ENCODE data around the gene HPCAL1. TPM values are rescaled to one million over a fixed set of nuclear protein-coding genes. Genes with fewer than 3 reads are reported as not detected.
"Not testable (repeated sequence)": the region's sequence is repeated elsewhere in the genome, so short reads cannot be mapped to it uniquely, and the experiment has no call there.

The HPCAL1 gene
- total and polyA plus RNA-seq, 9 donors = 18.8 to 51.0 (median 30.1) TPM

- 60% methylated on average over 2 of the region's 9 CpGs for WGBS (ENCODE audit: insufficient coverage)
- no peaks in the 10 kb centered on the region for H3K27me3 ChIP-seq (ENCODE audit: control insufficient read depth, insufficient read depth, low read length)
- H3K36me3 ChIP-seq (ENCODE audit: control insufficient read depth, insufficient read depth, low read length) = peaks cover 34% of the 10 kb centered on the region
- H3K4me3 ChIP-seq (ENCODE audit: low read length) = no peak overlapping the region
- no peak overlapping the region for H3K27ac ChIP-seq (ENCODE audit: low read length)
- H3K4me1 ChIP-seq (ENCODE audit: control insufficient read depth, insufficient read depth, low read length) = peaks cover 14% of the 10 kb centered on the region
- DNase-seq = no peak
- H3K9me3 ChIP-seq (replicated peaks; ENCODE audit: control insufficient read depth, low read depth, low read length) = no peaks in the 10 kb centered on the region
These were observed 135.1 kb downstream of the HPCAL1 start for GRCh38 chr2:10437806-10438205.

- no peak overlapping the region for H3K4me3 ChIP-seq (ENCODE audit: low read length)
- no peak overlapping the region for H3K27ac ChIP-seq (ENCODE audit: low read length)
- 75% methylated on average over 13 of the region's 14 CpGs for WGBS (ENCODE audit: insufficient coverage)
- H3K27me3 ChIP-seq (ENCODE audit: control insufficient read depth, insufficient read depth, low read length) = no peaks in the 10 kb centered on the region
- H3K9me3 ChIP-seq (replicated peaks; ENCODE audit: control insufficient read depth, low read depth, low read length) = no peaks in the 10 kb centered on the region
- H3K36me3 ChIP-seq (ENCODE audit: control insufficient read depth, insufficient read depth, low read length) = peaks cover 43% of the 10 kb centered on the region
- peaks cover 13% of the 10 kb centered on the region for H3K4me1 ChIP-seq (ENCODE audit: control insufficient read depth, insufficient read depth, low read length)
- DNase-seq = no peak
These were observed 136.0 kb downstream of the HPCAL1 start for GRCh38 chr2:10438688-10439087.

GRCh38 chr2:10439185-10439879 is 136.6 kb downstream of the HPCAL1 start:
- Histone ChIP-seq H3K9me3 (replicated peaks; ENCODE audit: control insufficient read depth, low read depth, low read length) (no peaks in the 10 kb centered on the region), H3K4me1 (ENCODE audit: control insufficient read depth, insufficient read depth, low read length) (peaks cover 7% of the 10 kb centered on the region), H3K27me3 (ENCODE audit: control insufficient read depth, insufficient read depth, low read length) (no peaks in the 10 kb centered on the region), H3K36me3 (ENCODE audit: control insufficient read depth, insufficient read depth, low read length) (peaks cover 49% of the 10 kb centered on the region), H3K4me3 (ENCODE audit: low read length) (no peak overlapping the region), H3K27ac (ENCODE audit: low read length) (no peak overlapping the region)
- 65% methylated on average over 4 of the region's 11 CpGs for whole genome bisulfite sequencing (ENCODE audit: insufficient coverage)
- DNase-seq = no peak

GRCh38 chr2:10439971-10440370 is 137.3 kb downstream of the HPCAL1 start:
- no peaks in the 10 kb centered on the region for H3K27me3 ChIP-seq (ENCODE audit: control insufficient read depth, insufficient read depth, low read length)
- H3K4me3 ChIP-seq (ENCODE audit: low read length) = no peak overlapping the region
- peaks cover 54% of the 10 kb centered on the region for H3K36me3 ChIP-seq (ENCODE audit: control insufficient read depth, insufficient read depth, low read length)
- DNase-seq = no peak
- peaks cover 3% of the 10 kb centered on the region for H3K4me1 ChIP-seq (ENCODE audit: control insufficient read depth, insufficient read depth, low read length)
- WGBS (ENCODE audit: insufficient coverage) = 83% methylated on average over 3 of the region's 8 CpGs
- no peaks in the 10 kb centered on the region for H3K9me3 ChIP-seq (replicated peaks; ENCODE audit: control insufficient read depth, low read depth, low read length)
- H3K27ac ChIP-seq (ENCODE audit: low read length) = no peak overlapping the region

GRCh38 chr2:10440736-10441135 is 138.0 kb downstream of the HPCAL1 start:
- no peak overlapping the region for H3K4me3 ChIP-seq (ENCODE audit: low read length)
- peaks cover 54% of the 10 kb centered on the region for H3K36me3 ChIP-seq (ENCODE audit: control insufficient read depth, insufficient read depth, low read length)
- DNase-seq = no peak
- no peak overlapping the region for H3K27ac ChIP-seq (ENCODE audit: low read length)
- 91% methylated on average over 3 of the region's 6 CpGs for WGBS (ENCODE audit: insufficient coverage)
- no peaks in the 10 kb centered on the region for H3K9me3 ChIP-seq (replicated peaks; ENCODE audit: control insufficient read depth, low read depth, low read length)
- no peaks in the 10 kb centered on the region for H3K27me3 ChIP-seq (ENCODE audit: control insufficient read depth, insufficient read depth, low read length)
- peaks cover 4% of the 10 kb centered on the region for H3K4me1 ChIP-seq (ENCODE audit: control insufficient read depth, insufficient read depth, low read length)

GRCh38 chr2:10441948-10442347 is 139.2 kb downstream of the HPCAL1 start:
- H3K27ac ChIP-seq (ENCODE audit: low read length) = no peak overlapping the region
- peaks cover 12% of the 10 kb centered on the region for H3K4me1 ChIP-seq (ENCODE audit: control insufficient read depth, insufficient read depth, low read length)
- H3K36me3 ChIP-seq (ENCODE audit: control insufficient read depth, insufficient read depth, low read length) = peaks cover 54% of the 10 kb centered on the region
- DNase-seq = no peak
- H3K27me3 ChIP-seq (ENCODE audit: control insufficient read depth, insufficient read depth, low read length) = no peaks in the 10 kb centered on the region
- H3K4me3 ChIP-seq (ENCODE audit: low read length) = no peak overlapping the region
- 71% methylated on average over 6 of the region's 8 CpGs for WGBS (ENCODE audit: insufficient coverage)
- no peaks in the 10 kb centered on the region for H3K9me3 ChIP-seq (replicated peaks; ENCODE audit: control insufficient read depth, low read depth, low read length)

- Histone ChIP-seq H3K4me1 (ENCODE audit: control insufficient read depth, insufficient read depth, low read length) (peaks cover 12% of the 10 kb centered on the region), H3K36me3 (ENCODE audit: control insufficient read depth, insufficient read depth, low read length) (peaks cover 54% of the 10 kb centered on the region)
- not testable (repeated sequence) for H3K27ac ChIP-seq (ENCODE audit: low read length); H3K27me3 ChIP-seq (ENCODE audit: control insufficient read depth, insufficient read depth, low read length); H3K4me3 ChIP-seq (ENCODE audit: low read length); H3K9me3 ChIP-seq (replicated peaks; ENCODE audit: control insufficient read depth, low read depth, low read length); DNase-seq
- no CpG with 5 or more reads among the region's 2 CpGs for WGBS (ENCODE audit: insufficient coverage)
These were observed 139.9 kb downstream of the HPCAL1 start for GRCh38 chr2:10442469-10443126.

- H3K9me3 ChIP-seq (replicated peaks; ENCODE audit: control insufficient read depth, low read depth, low read length) = no peaks in the 10 kb centered on the region
- no peaks in the 10 kb centered on the region for H3K27me3 ChIP-seq (ENCODE audit: control insufficient read depth, insufficient read depth, low read length)
- H3K4me3 ChIP-seq (ENCODE audit: low read length) = no peak overlapping the region
- peaks cover 51% of the 10 kb centered on the region for H3K36me3 ChIP-seq (ENCODE audit: control insufficient read depth, insufficient read depth, low read length)
- no peak for DNase-seq
- peaks cover 19% of the 10 kb centered on the region for H3K4me1 ChIP-seq (ENCODE audit: control insufficient read depth, insufficient read depth, low read length)
- no peak overlapping the region for H3K27ac ChIP-seq (ENCODE audit: low read length)
- 93% methylated on average over 4 of the region's 5 CpGs for WGBS (ENCODE audit: insufficient coverage)
These were observed 141.8 kb downstream of the HPCAL1 start for GRCh38 chr2:10444463-10444862.

- WGBS (ENCODE audit: insufficient coverage) = no CpG with 5 or more reads among the region's 6 CpGs
- Histone ChIP-seq H3K9me3 (replicated peaks; ENCODE audit: control insufficient read depth, low read depth, low read length) (no peaks in the 10 kb centered on the region), H3K36me3 (ENCODE audit: control insufficient read depth, insufficient read depth, low read length) (peaks cover 30% of the 10 kb centered on the region), H3K27me3 (ENCODE audit: control insufficient read depth, insufficient read depth, low read length) (no peaks in the 10 kb centered on the region), H3K27ac (ENCODE audit: low read length) (peak overlapping the region; percentile 57), H3K4me1 (ENCODE audit: control insufficient read depth, insufficient read depth, low read length) (peaks cover 18% of the 10 kb centered on the region), H3K4me3 (ENCODE audit: low read length) (peak overlapping the region; percentile 40)
- DNase-seq = no peak
These were observed 143.9 kb downstream of the HPCAL1 start for GRCh38 chr2:10446631-10447030.

GRCh38 chr2:10447300-10447894 is 144.7 kb downstream of the HPCAL1 start:
- 2% methylated on average over 32 of the region's 32 CpGs for WGBS (ENCODE audit: insufficient coverage)
- Histone ChIP-seq H3K27me3 (ENCODE audit: control insufficient read depth, insufficient read depth, low read length) (no peaks in the 10 kb centered on the region), H3K4me3 (ENCODE audit: low read length) (peak overlapping the region; percentile 40), H3K36me3 (ENCODE audit: control insufficient read depth, insufficient read depth, low read length) (peaks cover 23% of the 10 kb centered on the region), H3K27ac (ENCODE audit: low read length) (peak overlapping the region; percentile 57), H3K4me1 (ENCODE audit: control insufficient read depth, insufficient read depth, low read length) (peaks cover 18% of the 10 kb centered on the region), H3K9me3 (replicated peaks; ENCODE audit: control insufficient read depth, low read depth, low read length) (no peaks in the 10 kb centered on the region)
- DNase-seq = peak; percentile 76
